GM12872 (cell line): ENCODE data around the gene KLK5.

Experiments used
- CTCF ChIP-seq: IDR thresholded peaks from 3 replicates; pipeline ENCODE4 v1.5.1; 2011; ENCODE audit warnings: low read depth, mild to moderate bottlenecking, low read length, moderate library complexity; ENCODE audit not compliant: insufficient read depth

KLK5 gene

GRCh38 chr19:50977626-50978025 is 24.8 kb upstream of the KLK5 start:
- no peak for TF ChIP-seq CTCF

- TF ChIP-seq CTCF: no peak
These were observed 22.9 kb upstream of the KLK5 start for GRCh38 chr19:50975766-50976165.

GRCh38 chr19:50974702-50975556 is 22.1 kb upstream of the KLK5 start:
- no peak for TF ChIP-seq CTCF

GRCh38 chr19:50972795-50973376 is 20.0 kb upstream of the KLK5 start:
- no peak for TF ChIP-seq CTCF

GRCh38 chr19:50969413-50969760 is 16.5 kb upstream of the KLK5 start, which contains the start of gene KLK6:
Gene KLK6, minus strand, starts transcription at chr19:50969591. Its CDS starts 1,487 bp downstream, at chr19:50968104.
- TF ChIP-seq CTCF: no peak

- no peak for TF ChIP-seq CTCF
These were observed 16.0 kb upstream of the KLK5 start for GRCh38 chr19:50968716-50969412.
